H1 (cell line): ENCODE data around the gene AGBL4. TPM values are rescaled to one million over a fixed set of nuclear protein-coding genes. Genes with fewer than 3 reads are reported as not detected.

Experiments
- CTCF ChIA-PET: fragments of 300-600 bp; sonication (Branson Sonifier 250); formaldehyde crosslinking; loops from one replicate; lab custom pipeline; 2021; ENCODE audit not compliant: partially characterized antibody; lab: Charles Lee
- POLR2A ChIA-PET: fragments of 300-600 bp; sonication (Branson Sonifier 250); formaldehyde crosslinking; loops from one replicate; lab custom pipeline; 2021; ENCODE audit warnings: inconsistent platforms; ENCODE audit not compliant: partially characterized antibody; lab: Charles Lee
- DNase-seq, 2 experiments: peaks; one replicate each; pipeline versions ENCODE4 v3.0.0 to v3.0.0-alpha.2; 2010 to 2022; ENCODE audit warnings: low spot score in 2 of 2, low read depth in 1 of 2, mixed read lengths in 1 of 2
- FAIRE-seq: peaks from 2 replicates; lab custom pipeline; 2011; peaks lifted over from hg19 to GRCh38; lab: Jason Lieb, UNC
- H2AFZ ChIP-seq: 2 replicates; pipeline ENCODE4 v1.8.1; 2012; ENCODE audit warnings: low read length, inconsistent platforms
- H2AK5ac ChIP-seq: 2 replicates; pipeline ENCODE4 v1.6.1; 2013; ENCODE audit warnings: low read depth, low read length
- H2BK120ac ChIP-seq: replicated peaks from 2 replicates; pipeline ENCODE3; 2013; ENCODE audit warnings: low read depth, low read length, inconsistent platforms
- H2BK12ac ChIP-seq: 2 replicates; pipeline ENCODE4 v1.6.1; 2013; ENCODE audit warnings: low read depth, low read length
- H2BK15ac ChIP-seq: 2 replicates; pipeline ENCODE4 v1.6.1; 2013; ENCODE audit warnings: low read length
- H2BK20ac ChIP-seq: 2 replicates; pipeline ENCODE4 v1.6.1; 2013; ENCODE audit warnings: low read length
- H2BK5ac ChIP-seq: 2 replicates; pipeline ENCODE4 v1.6.1; 2013; ENCODE audit warnings: low read depth, low read length
- H3K14ac ChIP-seq: 2 replicates; pipeline ENCODE4 v1.6.1; 2013; ENCODE audit warnings: inconsistent platforms; ENCODE audit not compliant: insufficient read length
- H3K18ac ChIP-seq: 2 replicates; pipeline ENCODE4 v1.6.1; 2013; ENCODE audit warnings: low read length; ENCODE audit errors: extremely low read depth
- H3K23ac ChIP-seq: 2 replicates; pipeline ENCODE4 v1.6.1; 2013; ENCODE audit warnings: inconsistent platforms; ENCODE audit not compliant: insufficient read length
- H3K23me2 ChIP-seq: 2 replicates; pipeline ENCODE4 v1.6.1; 2013; ENCODE audit warnings: low read depth, low read length
- H3K27ac ChIP-seq: 2 replicates; pipeline ENCODE4 v1.6.1; 2011; ENCODE audit warnings: low read depth, low read length, inconsistent platforms
- H3K27me3 ChIP-seq, 4 experiments: replicated peaks in 1 of 4; 1 replicate in 1 of 4; 2 replicates in 3 of 4; pipeline versions ENCODE4 v1.6.1 to v1.8.1; 2011 to 2013; ENCODE audit warnings: low read length in 3 of 4, mild to moderate bottlenecking in 3 of 4, inconsistent platforms in 2 of 4, mixed read lengths in 2 of 4, moderate library complexity in 1 of 4; ENCODE audit not compliant: control insufficient read depth in 3 of 4, insufficient read depth in 3 of 4; ENCODE audit errors: extremely low read depth in 1 of 4
- H3K36me3 ChIP-seq, 4 experiments: 2 replicates each; pipeline versions ENCODE4 v1.6.1 to v1.8.1; 2011 to 2013; ENCODE audit warnings: mild to moderate bottlenecking in 4 of 4, low read length in 3 of 4, moderate library complexity in 2 of 4, control low read depth in 1 of 4, inconsistent platforms in 1 of 4; ENCODE audit not compliant: insufficient read depth in 4 of 4, control insufficient read depth in 2 of 4
- H3K4ac ChIP-seq: replicated peaks from 2 replicates; pipeline ENCODE3; 2013; ENCODE audit warnings: low read length, low read depth, mixed read lengths, inconsistent platforms; ENCODE audit not compliant: insufficient read length
- H3K4me1 ChIP-seq, 4 experiments: replicated peaks in 1 of 4; 1 replicate in 1 of 4; 2 replicates in 3 of 4; pipeline versions ENCODE4 v1.6.1 to v1.8.1; 2011 to 2013; ENCODE audit warnings: low read length in 3 of 4, inconsistent platforms in 2 of 4, mixed read lengths in 1 of 4; ENCODE audit not compliant: insufficient read depth in 4 of 4, control insufficient read depth in 3 of 4
- H3K4me2 ChIP-seq, 2 experiments: 2 replicates each; pipeline versions ENCODE4 v1.6.1 to v1.8.1; 2011 to 2013; ENCODE audit warnings: low read depth in 2 of 2, low read length in 2 of 2, control low read depth in 1 of 2, inconsistent platforms in 1 of 2, mild to moderate bottlenecking in 1 of 2; ENCODE audit not compliant: insufficient read depth in 1 of 2
- H3K4me3 ChIP-seq, 4 experiments: fragments of 200-600, 300-600 bp in 1 of 4; sonication (generic), shearing (Covaris generic), sonication (Bioruptor Twin) in 1 of 4; 2 replicates each; pipeline versions ENCODE4 v1.5.1 to v1.8.1; 2011 to 2016; ENCODE audit warnings: low read length in 4 of 4, low read depth in 3 of 4, control low read depth in 2 of 4, inconsistent platforms in 2 of 4, mild to moderate bottlenecking in 2 of 4, mixed read lengths in 1 of 4, moderate library complexity in 1 of 4; ENCODE audit not compliant: insufficient read depth in 2 of 4; ENCODE audit errors: extremely low read depth in 1 of 4
- H3K56ac ChIP-seq: replicated peaks from 2 replicates; pipeline ENCODE3; 2013; ENCODE audit warnings: low read depth, mild to moderate bottlenecking, mixed read lengths, low read length, inconsistent platforms; ENCODE audit not compliant: insufficient read length
- H3K79me1 ChIP-seq: 2 replicates; pipeline ENCODE4 v1.6.1; 2013; ENCODE audit warnings: low read depth, low read length, control low read depth
- H3K79me2 ChIP-seq, 2 experiments: 2 replicates each; pipeline versions ENCODE4 v1.6.1 to v1.8.1; 2012 to 2013; ENCODE audit warnings: low read length in 2 of 2, mild to moderate bottlenecking in 2 of 2, inconsistent platforms in 1 of 2; ENCODE audit not compliant: insufficient read depth in 2 of 2, control insufficient read depth in 1 of 2
- H3K9ac ChIP-seq, 4 experiments: replicated peaks in 1 of 4; 1 replicate in 1 of 4; 2 replicates in 3 of 4; pipeline versions ENCODE4 v1.6.1 to v1.8.1; 2011 to 2013; ENCODE audit warnings: low read depth in 3 of 4, low read length in 3 of 4, control low read depth in 2 of 4, mild to moderate bottlenecking in 2 of 4, moderate library complexity in 2 of 4, inconsistent platforms in 1 of 4; ENCODE audit errors: extremely low read depth in 1 of 4
- H3K9me3 ChIP-seq, 2 experiments: 2 replicates each; pipeline versions ENCODE4 v1.6.1 to v1.8.1; 2012 to 2013; ENCODE audit warnings: mild to moderate bottlenecking in 2 of 2, moderate library complexity in 2 of 2, control low read depth in 1 of 2, inconsistent platforms in 1 of 2, low read depth in 1 of 2, low read length in 1 of 2, mixed read lengths in 1 of 2; ENCODE audit not compliant: insufficient read depth in 2 of 2
- H4K20me1 ChIP-seq, 2 experiments: replicated peaks in 1 of 2; 2 replicates each; pipeline versions ENCODE3 to v1.8.1; 2011 to 2013; ENCODE audit warnings: inconsistent platforms in 2 of 2, low read length in 2 of 2, mild to moderate bottlenecking in 1 of 2; ENCODE audit not compliant: insufficient read depth in 2 of 2, control insufficient read depth in 1 of 2
- H4K5ac ChIP-seq: 2 replicates; pipeline ENCODE4 v1.6.1; 2013; ENCODE audit warnings: low read length, low read depth, mixed read lengths, inconsistent platforms; ENCODE audit not compliant: insufficient read length
- H4K8ac ChIP-seq: 2 replicates; pipeline ENCODE4 v1.8.0; 2013; ENCODE audit warnings: mild to moderate bottlenecking, moderate library complexity, low read length, inconsistent platforms; ENCODE audit not compliant: insufficient read depth; ENCODE audit errors: extremely low read depth
- H4K91ac ChIP-seq: replicated peaks from 2 replicates; pipeline ENCODE3; 2013; ENCODE audit warnings: low read length, mixed read lengths, inconsistent platforms; ENCODE audit not compliant: insufficient read length
- CBX5 ChIP-seq: fragments of 300-800, 300-1000 bp; sonication (generic); IDR thresholded peaks from 2 replicates; pipeline ENCODE4 v1.7.1; 2016; ENCODE audit warnings: antibody characterized with exemption, low read length, low read depth
- POLR2A ChIP-seq, 2 experiments: IDR thresholded peaks; 1 replicate in 1 of 2; 2 replicates in 1 of 2; pipeline ENCODE4 v1.6.1; 2011; ENCODE audit warnings: low read depth in 2 of 2, low read length in 2 of 2, mild to moderate bottlenecking in 2 of 2; ENCODE audit errors: control extremely low read depth in 1 of 2
- TBP ChIP-seq: IDR thresholded peaks from 2 replicates; pipeline ENCODE4 v1.6.1; 2011; ENCODE audit warnings: low read depth, low read length, improper control_type of control experiment
- YY1 ChIP-seq: IDR thresholded peaks from 2 replicates; pipeline ENCODE4 v1.6.1; 2011; ENCODE audit warnings: low read depth, mild to moderate bottlenecking, low read length
- WGBS, 2 experiments: shearing (Covaris generic) in 1 of 2; methylation state at CpG; one replicate each; pipeline versions ENCODE4 v1.1.6 to v1.1.7; 2013 to 2015; ENCODE audit warnings: low lambda C conversion rate in 2 of 2, mixed read lengths in 2 of 2, inconsistent platforms in 1 of 2, low coverage in 1 of 2, missing lambda C conversion rate in 1 of 2; ENCODE audit not compliant: insufficient replicate concordance in 2 of 2, insufficient coverage in 1 of 2, insufficient read length in 1 of 2; ENCODE audit errors: extremely low coverage in 1 of 2, missing lambda C conversion rate in 1 of 2; 5-methylcytosine and 5-hydroxymethylcytosine counted together
- polyA plus RNA-seq, 7 experiments: library from polyadenylated mRNA; depleted of rRNA in 3 of 7; stranded (reverse) in 5 of 7; unstranded in 2 of 7; fragments of >200 nt in 5 of 7; fragments of 200-250 nt in 2 of 7; gene quantifications; 1 replicate in 5 of 7; 2 replicates in 1 of 7; 4 replicates in 1 of 7; pipeline versions ENCODE4 v1.2.1 to v1.2.3, GENCODE V29; 2011 to 2013; ENCODE audit warnings: missing spikeins in 2 of 7, mixed read lengths in 2 of 7
- total RNA-seq: library from RNA; stranded (reverse); fragmentation: NEBNext Ultra II Directional; extraction: Animal tissue kit (Norgen Biotek cat#: 25700); gene quantifications from 2 replicates; pipeline ENCODE4 v1.2.1, GENCODE V29; 2021

The AGBL4 gene
- total and polyA plus RNA-seq, 2 of the 8 experiments (the other 6 are each of a cell fraction or from before 2014, with no cell fraction given), result 0.41 to 0.45 TPM

GRCh38 chr1:48595613-48596012, 1428.1 kb downstream of the AGBL4 start:
- H2AK5ac ChIP-seq, result no peak overlapping the region

More at GRCh38 chr1:48595613-48596012, 1428.1 kb downstream of the AGBL4 start:
- no peak overlapping the region for H2BK120ac ChIP-seq
- H3K18ac ChIP-seq, result no peak overlapping the region; the same call in 1 of the 2 replicates
- H3K23me2 ChIP-seq, result no peaks in the 10 kb centered on the region
- H2BK15ac ChIP-seq, result no peak overlapping the region
- H4K5ac ChIP-seq, result no peak overlapping the region
- no peak overlapping the region for H4K8ac ChIP-seq
- H2AFZ ChIP-seq, result peak overlapping the region; percentile 96
- no peak overlapping the region for H3K4ac ChIP-seq
- H3K14ac ChIP-seq, result no peak overlapping the region
- no peak overlapping the region for H3K4me3 ChIP-seq
- H3K4me2 ChIP-seq, result 0 out of 4 replicates have a peak overlapping the region, but pooled peaks of 1 of the 2 experiments have one; percentile 13
- H2BK5ac ChIP-seq, result 0 out of 2 replicates have a peak overlapping the region, but pooled peaks have one; percentile 26
- 0 out of 2 replicates have a peak overlapping the region, but pooled peaks have one; percentile 29 for H2BK20ac ChIP-seq
- DNase-seq (no peak), FAIRE-seq (no peak)
- ChIA-PET POLR2A (interaction anchor here (1.0 to 1.3 kb wide), 2 partner anchors 9 to 14 kb away, joined by 3 read pairs; no protein-coding TSS in a partner anchor), CTCF (interaction anchor here (0.8 to 2.6 kb wide), 10 partner anchors 20 to 93 kb away, joined by 3 to 11 read pairs (median 4); no protein-coding TSS in a partner anchor)
- no peak overlapping the region for H3K56ac ChIP-seq
- H3K36me3 ChIP-seq, result no peaks in the 10 kb centered on the region
- peak overlapping the region; percentile 19; the same call in 1 of the 2 replicates for H2BK12ac ChIP-seq
- no peaks in the 10 kb centered on the region for H3K9me3 ChIP-seq
- no peak overlapping the region for H4K91ac ChIP-seq
- no peaks in the 10 kb centered on the region for H3K79me1 ChIP-seq
- no peaks in the 10 kb centered on the region for H3K27me3 ChIP-seq
- peaks cover 4 to 9% (median 7%) of the 10 kb centered on the region in 4 experiments; a peak in 4 of 7 replicates for H3K4me1 ChIP-seq
- H3K23ac ChIP-seq, result no peak overlapping the region
- H3K27ac ChIP-seq, result no peak overlapping the region
- WGBS, 2 experiments, result 87% methylated on average over 5 of the region's 5 CpGs; no CpG with 5 or more reads in 1 of the 2 experiments
- no peaks in the 10 kb centered on the region for H4K20me1 ChIP-seq
- TF ChIP-seq POLR2A (IDR thresholded peaks at IDR 0.05; ENCODE audit: control extremely low read depth in 1 of 2, low read depth in 2 of 2, low read length in 2 of 2) (no peak), CBX5 (no peak), YY1 (no peak), TBP (no peak)
- no peaks in the 10 kb centered on the region for H3K79me2 ChIP-seq
- H3K9ac ChIP-seq, result no peak overlapping the region
